NCI-H1436 (cell line): ENCODE results near the gene CEL.
"Not testable (repeated sequence)": the region's sequence is repeated elsewhere in the genome, so short reads cannot be mapped to it uniquely, and the experiment has no call there.

ENCODE experiments used
- DNase-seq: peaks from one replicate; lab custom pipeline; 2025; lab: John Stamatoyannopoulos, UW

Gene CEL

DNA sequence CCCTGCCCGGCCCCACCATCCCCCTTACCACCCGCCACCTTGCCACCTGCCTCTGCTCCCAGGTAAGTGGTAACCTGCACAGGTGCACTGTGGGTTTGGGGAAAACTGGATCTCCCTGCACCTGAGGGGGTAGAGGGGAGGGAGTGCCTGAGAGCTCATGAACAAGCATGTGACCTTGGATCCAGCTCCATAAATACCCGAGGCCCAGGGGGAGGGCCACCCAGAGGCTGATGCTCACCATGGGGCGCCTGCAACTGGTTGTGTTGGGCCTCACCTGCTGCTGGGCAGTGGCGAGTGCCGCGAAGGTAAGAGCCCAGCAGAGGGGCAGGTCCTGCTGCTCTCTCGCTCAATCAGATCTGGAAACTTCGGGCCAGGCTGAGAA, at the start of gene CEL:
Gene CEL (plus strand): TSS at position 218 of the 382 bp plus-strand sequence. CDS start 22 bp downstream, at position 240.
- DNase-seq = not testable (repeated sequence)

DNA sequence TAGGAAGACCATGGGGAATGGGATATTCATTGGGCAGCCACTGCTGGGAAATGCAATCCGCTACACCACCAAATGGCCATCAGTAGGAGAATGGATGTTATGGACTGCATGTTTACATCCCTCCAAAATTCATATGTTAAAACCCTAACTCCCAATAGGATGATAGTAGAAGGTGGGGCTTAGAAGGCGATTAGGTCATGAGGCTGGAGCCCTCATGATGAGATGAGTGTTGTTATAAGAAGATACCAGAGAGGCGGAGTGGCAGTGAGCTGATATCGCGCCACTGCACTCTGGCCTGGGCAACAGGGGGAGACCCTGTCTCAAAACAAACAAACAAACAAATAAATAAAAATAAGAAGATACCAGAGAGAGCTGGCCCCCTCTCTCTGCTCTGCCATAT, 47.1 kb upstream of the CEL start:
- no peak for DNase-seq

DNA sequence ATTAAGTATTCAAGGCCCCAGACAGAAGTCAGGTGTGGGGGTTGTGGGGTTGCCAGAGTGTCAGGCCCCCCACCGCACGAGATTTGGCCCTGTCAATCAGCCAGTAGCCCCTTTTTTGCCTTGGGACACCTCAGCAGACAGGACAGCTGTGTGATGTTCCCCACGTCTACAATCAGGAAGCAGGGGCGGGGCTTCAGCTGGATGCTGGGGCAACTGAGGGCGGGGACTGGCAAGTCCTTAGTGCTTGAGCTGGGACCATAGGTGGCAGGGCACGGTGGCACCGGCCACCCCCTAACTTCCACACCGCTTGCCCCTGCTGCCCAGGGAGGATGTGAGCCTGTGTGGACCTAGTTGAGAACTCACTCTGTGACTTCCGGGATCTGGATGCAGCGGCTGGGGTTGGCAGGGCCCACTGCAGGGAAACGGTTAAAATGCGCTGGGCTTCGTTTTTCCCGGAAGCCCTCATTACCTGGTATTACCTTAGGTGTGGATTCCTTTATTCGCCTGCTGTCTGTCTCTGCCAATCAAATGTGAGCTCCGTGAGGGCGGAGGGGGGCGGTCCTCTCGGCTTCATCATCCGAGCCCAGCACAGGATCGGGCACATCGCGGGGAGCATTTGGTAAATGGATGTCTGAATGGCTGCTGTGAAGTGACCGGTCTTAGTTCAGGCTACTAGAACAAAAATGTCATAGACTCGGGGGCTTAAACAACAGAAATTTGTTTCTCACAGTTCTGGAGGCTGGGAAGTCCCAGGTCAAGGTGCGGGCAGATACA, 38.5 kb upstream of the CEL start:
- DNase-seq = peak; percentile 19

DNA sequence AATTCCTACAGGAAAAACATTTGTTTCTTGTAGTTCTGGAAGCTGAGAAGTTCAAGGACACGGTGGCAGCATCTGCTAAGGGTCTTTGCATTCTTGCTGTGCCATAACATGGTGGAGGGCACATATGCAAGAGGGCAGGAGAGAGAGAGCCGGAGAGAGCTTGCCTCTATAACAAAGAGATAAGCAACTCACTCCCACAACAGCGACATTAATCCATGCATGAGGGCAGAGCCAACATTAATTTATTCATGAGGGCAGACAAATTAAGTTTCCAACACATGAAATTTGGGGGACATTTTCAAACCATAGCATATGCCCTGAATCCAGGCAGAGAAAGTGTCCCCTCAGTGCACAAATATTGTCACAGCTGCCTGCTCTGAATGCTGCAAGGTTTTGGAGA, 35.4 kb upstream of the CEL start:
- no peak for DNase-seq

DNA sequence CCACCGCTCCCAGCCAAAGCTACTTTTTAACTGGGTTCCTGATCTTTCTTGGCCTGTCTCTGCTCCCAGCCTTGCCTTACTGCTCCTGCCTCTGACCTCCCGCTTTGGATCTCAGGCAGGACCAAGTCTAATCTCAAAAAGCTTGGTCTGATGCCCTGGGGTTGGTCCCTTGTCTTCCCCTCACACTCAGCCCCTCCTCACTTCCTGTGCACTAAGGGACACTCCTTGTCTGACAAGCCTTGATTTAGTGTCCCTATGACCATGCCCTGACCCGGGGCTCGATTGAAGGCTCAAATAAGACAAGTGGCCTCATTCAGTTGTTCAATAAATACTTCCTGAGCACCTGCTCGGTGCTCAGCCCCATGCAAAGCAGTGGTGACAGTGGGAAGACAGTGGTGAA, 34.6 kb upstream of the CEL start:
- no peak for DNase-seq

DNA sequence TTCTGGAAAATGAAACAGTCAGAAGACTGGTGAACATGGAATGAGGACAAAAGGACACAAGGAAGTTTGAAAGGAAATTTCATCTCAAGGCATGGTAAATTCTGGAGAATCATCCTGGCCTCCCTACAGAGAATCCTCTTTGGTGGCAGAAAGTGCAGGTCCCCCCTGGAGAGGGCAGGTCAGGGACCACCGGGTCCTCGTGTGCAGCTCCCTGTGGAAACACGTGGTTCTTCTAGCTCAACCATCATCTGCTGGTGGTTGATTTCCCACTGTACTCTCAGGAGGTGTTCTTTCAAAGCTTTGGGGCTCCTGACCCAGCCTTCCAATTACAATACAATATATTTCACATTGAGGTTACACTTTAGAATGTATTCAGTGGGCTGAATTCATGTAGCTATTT, 33.6 kb upstream of the CEL start:
- DNase-seq = no peak

DNA sequence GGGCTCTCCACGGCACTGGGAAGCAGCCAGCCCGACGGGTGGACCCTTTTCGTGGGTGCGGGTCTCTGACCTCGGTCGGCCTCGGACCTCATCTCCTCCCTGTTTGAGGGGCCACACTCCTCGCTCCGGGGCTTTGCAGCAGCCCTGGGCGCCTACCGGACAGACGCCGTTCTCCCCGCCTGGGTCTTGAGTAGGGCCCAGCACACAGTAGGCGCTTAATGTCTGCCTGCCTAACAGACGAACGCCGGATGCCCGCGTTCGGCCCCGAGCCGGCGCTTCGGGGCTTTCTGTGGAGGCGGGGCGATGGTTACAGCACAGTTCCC, 31.8 kb upstream of the CEL start:
- no peak for DNase-seq

DNA sequence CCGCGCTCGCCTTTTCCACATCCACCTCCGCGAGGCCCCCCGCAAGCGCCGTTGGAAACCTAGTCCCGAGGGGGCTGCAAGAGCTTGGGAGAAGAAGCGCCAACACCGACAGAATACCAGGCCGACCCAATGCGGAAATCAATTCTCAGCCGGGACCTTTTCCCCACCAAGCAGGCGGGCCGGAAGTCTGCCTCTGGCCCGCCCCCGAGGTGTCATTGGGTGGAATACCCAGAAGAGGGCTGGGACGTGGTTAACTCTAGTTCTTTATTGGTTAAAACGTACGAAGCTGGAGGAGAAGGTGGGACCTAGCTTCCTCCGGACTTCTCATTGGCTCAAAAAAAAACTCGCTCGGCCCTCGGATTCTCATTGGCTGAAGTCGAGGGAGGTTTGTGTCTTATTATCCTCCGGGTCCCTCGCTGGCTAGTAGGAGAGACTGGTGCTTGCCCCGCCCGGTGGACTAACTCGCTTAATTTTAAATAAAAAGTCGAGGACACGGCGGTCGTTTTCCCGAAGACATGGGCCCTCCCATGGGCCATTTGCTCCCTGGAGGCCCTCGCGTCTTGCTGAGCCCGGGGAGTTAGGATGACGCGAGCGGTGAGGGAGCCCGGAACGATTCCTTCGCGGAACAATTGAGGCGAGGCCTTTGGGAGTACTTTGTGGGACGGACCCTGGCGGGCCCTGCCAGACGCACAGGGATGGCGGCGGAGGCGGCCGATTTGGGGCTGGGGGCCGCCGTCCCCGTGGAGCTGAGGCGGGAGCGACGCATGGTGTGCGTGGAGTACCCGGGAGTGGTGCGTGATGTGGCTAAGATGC, 31.3 kb upstream of the CEL start, which contains the start of gene GTF3C5:
Gene GTF3C5 (plus strand): TSS at position 681 of the 813 bp plus-strand sequence. CDS start 15 bp downstream, at position 696.
- peak; percentile 98 for DNase-seq

DNA sequence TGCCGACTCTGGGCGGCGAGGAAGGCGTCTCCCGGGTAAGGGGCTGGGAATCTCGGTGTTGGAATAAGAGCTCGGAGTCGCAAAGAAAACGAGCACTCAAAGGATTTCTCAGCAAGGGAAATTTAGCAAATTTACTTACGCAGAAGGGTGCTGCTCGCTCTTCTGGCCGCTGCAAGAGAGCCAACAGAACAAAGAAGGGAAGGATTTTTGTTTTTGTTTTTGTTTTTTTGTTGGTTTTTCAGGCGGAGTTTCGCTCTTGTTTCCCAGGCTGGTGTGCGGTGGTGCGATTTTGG, 30.7 kb upstream of the CEL start:
- DNase-seq = no peak

DNA sequence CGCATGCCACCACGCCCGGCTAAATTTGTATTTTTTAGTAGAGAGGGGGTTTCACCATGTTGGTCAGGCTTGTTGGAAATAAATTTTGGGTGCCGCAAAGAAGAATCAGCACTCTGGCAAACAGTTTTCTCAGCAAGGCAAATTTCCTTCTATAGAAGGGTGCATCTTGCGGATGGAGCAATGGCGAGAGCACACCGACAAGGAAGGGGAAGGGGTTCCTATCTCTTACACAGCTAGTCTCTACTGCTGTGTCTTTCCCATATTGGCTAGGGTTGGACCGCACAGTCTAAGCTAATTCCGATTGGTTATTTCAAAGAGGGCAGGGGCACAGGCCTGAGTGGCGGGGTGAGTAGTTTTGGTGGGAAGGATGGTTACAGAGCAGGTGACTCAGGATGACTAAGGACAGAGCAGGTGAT, 30.3 kb upstream of the CEL start:
- DNase-seq = no peak

DNA sequence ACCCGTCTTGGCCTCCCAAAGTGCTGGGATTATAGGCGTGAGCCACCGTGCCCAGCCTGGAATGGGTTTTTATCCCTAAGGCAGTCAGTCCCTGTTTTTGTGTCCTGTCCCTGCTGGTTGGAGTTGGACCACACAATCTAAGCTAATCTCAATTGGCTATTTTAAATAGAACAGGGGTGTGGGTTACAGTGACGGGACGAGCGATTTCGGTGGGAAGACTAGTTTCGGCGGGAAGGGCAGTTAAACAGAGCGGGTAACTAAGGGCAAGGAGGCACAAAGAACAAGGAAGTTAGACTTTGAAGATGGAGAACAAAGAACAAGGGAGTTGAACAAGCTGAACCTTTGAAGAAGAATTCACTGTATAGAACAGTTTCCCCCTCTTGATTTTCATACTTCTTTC, 29.6 kb upstream of the CEL start:
- DNase-seq = no peak

DNA sequence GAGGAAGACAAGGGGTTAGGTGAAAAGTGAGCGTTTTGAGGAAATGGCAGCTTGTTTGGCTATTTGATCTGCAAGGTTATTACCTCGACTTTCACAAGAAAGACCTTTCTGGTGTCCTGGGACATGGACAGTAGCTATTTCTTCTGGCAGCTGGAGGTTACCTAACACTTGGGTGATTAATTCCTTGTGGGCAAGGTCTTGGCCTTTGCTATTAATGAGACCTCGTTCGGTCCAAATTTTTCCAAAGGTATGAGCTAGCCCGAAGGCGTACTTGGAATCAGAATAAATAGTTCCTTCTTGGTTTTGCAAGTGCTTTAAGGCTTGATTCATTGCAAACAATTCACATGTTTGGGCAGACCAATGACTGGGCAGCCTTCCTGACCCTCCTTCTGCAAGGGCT, 26.1 kb upstream of the CEL start:
- no peak for DNase-seq

DNA sequence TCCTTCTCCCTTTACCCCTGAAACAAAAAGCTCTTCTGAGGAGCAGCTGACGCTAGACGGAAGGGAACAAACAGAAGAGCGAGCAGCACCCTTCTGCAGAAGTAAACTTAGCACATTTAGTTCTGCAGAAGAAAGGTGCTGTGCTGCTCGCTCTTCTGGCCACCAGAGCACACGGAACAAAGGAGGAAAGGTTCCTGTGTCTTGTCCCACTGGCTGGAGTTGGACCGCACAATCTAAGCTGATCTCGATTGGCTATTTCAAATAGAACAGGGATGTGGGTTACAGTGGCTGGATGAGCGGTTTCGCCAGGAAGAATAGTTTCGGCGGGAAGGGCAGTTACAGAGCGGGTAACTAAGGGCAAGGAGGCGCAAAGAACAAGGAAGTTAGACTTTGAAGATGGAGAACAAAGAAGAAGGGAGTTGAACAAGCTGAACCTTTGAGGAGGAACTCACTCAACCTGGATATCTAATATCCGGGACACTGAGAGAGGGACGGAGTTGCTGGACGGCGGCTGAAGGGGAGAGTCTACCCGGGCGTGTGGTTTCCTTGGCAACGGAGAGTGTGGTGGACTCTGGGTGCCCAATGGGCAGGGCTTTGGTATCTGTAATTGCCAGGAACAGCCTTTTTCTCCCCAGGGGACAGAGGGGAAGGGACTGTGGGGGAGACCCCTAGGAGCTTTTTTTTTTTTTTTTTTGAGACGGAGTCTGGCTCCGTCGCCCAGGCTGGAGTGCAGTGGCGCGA, 23.8 kb upstream of the CEL start:
- no peak for DNase-seq

DNA sequence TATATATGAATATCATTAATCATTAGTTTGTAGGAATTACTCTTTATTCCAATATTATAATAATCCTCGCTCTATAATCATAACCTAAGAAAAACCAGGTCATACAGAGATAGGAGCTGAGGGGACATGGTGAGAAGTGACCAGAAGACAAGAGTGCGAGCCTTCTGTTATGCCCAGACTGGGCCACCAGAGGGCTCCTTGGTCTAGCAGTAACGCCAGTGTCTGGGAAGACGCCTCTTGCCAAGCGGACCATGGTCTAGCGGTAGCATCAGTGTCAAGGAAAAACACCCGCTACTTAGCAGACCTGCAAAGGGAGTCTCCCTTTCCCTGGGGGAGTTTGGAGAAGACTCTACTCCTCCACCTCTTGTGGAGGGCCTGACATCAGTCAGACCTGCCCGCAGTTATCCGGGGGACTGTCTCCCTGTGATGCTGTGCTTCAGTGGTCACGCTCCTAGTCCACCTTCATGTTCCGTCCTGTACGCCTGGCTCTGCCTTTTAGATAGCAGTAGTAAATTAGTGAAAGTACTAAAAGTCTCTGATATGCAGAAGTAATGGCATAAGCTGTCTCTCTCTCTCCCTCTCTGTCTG, 20.8 kb upstream of the CEL start:
- DNase-seq = peak; percentile 6

DNA sequence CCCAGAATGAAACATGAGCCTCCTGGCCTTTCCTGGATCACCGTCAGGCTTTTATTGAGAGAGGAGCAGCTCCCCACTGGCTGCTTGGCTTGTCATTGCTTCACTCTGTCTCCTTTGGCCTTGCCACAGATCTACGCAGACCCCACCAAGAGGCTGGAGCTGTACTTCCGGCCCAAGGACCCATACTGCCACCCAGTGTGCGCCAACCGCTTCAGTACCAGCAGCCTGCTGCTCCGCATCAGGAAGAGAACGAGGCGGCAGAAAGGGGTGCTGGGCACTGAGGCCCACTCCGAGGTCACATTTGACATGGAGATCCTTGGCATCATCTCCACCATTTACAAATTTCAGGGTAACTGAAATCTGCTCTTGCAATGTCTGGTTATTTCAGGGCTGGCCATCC, 19.8 kb upstream of the CEL start:
- no peak for DNase-seq

DNA sequence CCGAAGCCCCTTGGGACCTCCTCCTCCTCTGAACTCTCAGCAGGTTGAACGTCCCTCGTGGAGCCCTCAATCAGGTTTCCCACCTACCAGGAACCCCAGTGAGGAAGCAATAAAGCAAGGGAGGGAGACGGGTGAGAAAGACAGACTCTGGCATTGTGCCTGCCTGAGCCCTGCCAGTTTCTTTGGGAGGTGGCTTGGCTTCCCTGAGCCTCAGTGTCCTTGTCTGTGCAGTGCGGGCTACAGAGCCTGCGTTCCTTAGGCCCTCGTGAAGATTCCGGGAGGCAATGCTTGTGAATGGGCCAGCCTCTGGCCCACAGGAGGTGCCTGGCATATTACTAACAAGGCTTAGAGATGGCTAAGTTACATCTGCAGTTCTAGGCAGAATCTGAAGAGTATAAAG, 19.1 kb upstream of the CEL start:
- no peak for DNase-seq

DNA sequence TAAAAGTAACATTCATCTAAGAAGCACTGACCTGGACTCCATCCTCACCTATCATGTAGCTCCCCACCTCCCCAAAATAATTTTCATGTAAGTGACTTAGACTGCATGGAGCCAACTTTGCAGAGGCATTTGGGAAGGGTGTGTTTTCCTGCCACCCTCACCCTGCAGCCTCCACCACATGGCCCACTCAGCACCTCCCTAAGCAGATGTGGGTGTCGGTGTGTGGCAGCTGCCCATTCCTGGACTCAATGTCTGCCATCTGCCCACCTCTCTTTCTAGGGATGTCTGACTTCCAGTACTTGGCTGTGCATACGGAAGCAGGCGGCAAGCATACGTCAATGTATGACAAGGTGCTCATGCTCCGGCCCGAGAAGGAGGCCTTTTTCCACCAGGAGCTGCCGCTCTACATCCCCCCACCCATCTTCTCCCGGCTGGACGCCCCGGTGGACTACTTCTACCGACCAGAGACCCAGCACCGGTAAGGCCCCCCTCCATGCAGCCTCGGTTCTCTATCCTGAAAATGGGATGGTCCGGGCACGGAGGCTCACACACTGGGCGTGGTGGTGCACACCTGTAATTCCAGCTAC, 18.2 kb upstream of the CEL start:
- DNase-seq = no peak

DNA sequence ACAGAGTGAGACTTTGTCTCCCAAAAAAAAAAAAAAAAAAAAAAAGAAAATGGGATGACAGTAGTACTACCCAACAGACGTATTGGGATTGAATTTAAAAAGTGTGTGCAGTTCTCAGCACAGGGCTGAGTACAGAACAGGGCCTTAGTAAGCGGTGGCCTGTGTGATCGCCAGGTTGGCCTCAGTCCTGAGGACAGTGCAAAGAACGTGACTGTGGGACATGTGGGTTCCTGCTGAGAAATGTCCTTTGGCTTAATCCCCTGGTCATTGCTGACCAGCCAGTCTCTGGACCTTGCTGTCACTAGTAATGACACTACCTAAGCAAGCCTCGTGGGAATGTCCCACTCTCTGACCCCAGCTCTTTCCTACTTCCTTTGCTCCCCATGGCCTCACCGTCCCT, 17.7 kb upstream of the CEL start:
- no peak for DNase-seq

DNA sequence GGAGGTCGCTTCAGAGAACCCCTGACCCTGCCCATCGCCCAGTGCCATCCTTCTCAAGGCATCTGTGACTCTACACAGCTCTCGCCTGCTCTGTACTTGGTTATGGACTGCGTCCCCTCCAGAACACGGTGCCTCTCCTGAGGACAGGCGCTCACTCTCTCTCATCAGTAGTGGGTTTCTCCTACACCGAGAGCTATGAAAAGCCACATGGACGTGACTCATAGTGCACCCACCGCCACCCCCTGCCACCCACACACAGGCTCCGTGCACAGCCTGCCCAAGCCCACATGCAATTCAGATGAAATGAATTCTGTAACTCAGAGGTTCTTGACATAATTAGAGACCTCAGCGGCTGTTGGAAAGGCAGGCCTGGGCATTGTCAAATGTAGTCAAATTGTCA, 17.1 kb upstream of the CEL start:
- DNase-seq = no peak

DNA sequence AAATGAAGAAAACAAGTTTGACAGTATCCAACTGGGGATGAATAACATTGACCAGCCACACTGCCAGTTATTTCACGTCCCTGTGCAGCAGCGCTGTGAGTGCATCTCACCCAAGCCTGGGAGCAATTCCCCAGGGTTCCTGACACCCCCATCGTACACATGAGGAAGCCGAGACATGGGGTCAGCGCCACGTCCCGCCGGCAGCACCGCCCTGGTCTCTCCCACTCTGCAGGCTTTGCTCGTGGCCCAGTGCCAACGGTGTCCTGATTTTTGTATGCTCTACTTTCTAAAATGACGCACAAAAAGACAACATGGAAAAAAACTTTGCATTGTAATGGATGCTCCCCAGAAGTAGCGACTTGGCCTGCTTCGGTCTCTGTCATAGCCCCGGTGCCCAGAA, 16.6 kb upstream of the CEL start:
- no peak for DNase-seq

DNA sequence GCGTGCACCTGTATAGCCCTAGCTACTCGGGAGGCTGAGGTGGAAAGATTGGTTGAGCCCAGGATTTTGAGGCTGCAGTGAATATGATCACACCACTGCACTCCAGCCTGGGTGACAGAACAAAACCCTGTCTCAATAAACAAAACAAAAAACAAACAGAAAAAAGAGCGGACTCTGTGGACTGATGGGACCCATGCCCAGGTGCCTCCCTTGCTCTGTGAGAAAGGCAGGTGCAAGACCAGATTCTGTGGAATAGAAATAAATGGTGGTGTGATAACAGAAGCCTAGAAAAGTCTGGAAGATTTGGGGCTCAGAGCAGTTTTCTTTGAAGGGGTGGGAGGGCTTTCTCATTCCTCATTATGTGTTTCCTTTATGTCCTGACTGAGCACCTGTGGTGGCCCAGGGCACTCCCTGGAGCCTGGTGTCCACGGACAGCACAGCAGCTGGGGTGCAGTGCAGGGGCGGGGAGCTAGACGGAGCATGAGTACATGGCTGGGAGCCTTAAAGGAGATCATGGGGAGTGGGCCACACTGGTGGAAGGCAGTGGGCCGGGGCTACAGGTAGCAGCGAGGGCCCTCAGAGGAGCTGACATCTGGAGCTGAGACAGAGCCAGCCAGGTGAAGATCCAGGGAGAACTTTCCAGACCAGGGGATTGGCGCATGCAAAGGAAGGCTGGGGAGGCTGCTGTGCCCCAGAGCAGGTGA, 15.4 kb upstream of the CEL start:
- DNase-seq = no peak

DNA sequence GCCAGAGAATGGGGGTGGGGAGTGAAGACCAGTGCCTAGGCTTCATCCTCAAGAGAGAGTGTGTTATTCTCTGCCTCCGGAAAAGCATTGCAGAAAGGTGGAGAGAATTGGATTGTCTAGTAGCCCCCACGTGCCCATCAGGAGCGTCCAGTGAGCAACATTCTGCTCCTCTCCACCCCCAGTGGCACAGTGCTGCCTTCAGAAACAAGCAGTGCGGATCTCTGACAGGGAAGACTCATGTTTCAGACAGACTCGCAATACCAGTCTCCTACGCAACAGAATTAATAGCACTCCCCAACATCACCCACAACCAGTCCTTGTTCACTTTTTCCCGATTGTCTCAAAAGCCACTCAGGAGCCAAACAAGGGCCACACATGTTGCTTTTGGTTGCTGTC, 14.9 kb upstream of the CEL start:
- DNase-seq = no peak
